Heart right ventricle (tissue), 16 donors: ENCODE results near the gene RGS18. TPM values are rescaled to one million over a fixed set of nuclear protein-coding genes. Genes with fewer than 3 reads are reported as not detected.
A peak's percentile ranks its signal among the peaks of the same experiment; 100 is the strongest.

Source experiments
- ATAC-seq, 8 donors: fragments of 200-7000 bp; cut with Tn5 transposase; one replicate each; pipeline ENCODE4 v1.9.1; 2020; ENCODE audit warnings: mild to moderate bottlenecking in 8 of 8, moderate library complexity in 8 of 8, moderate number of reproducible peaks in 1 of 8
- DNase-seq, 2 donors: peaks; one replicate each; pipeline ENCODE4 v3.0.0-alpha.2; 2020
- H3K27ac ChIP-seq, 10 donors: fragments of 200-600 bp; sonication (generic) in 2 of 10; one replicate each; pipeline versions ENCODE4 v1.5.0 to v1.8.0; 2020 to 2022; ENCODE audit warnings: mild to moderate bottlenecking in 3 of 10
- H3K27me3 ChIP-seq, 7 donors: fragments of 200-600 bp; one replicate each; pipeline ENCODE4 v1.8.0; 2021 to 2022; ENCODE audit warnings: mild to moderate bottlenecking in 2 of 7
- H3K36me3 ChIP-seq, 9 donors: fragments of 200-600 bp; sonication (generic) in 1 of 9; one replicate each; pipeline versions ENCODE4 v1.5.0 to v1.8.0; 2020 to 2022; ENCODE audit warnings: mild to moderate bottlenecking in 2 of 9
- H3K4me1 ChIP-seq, 9 donors: fragments of 200-600 bp; sonication (generic) in 1 of 9; one replicate each; pipeline versions ENCODE4 v1.5.0 to v1.8.0; 2020 to 2022; ENCODE audit warnings: mild to moderate bottlenecking in 4 of 9
- H3K4me3 ChIP-seq, 10 donors: fragments of 200-600 bp; sonication (generic) in 2 of 10; one replicate each; pipeline versions ENCODE4 v1.5.0 to v1.8.0; 2020 to 2022; ENCODE audit warnings: mild to moderate bottlenecking in 7 of 10, moderate library complexity in 2 of 10
- H3K9me3 ChIP-seq, 11 donors: fragments of 200-600 bp in 10 of 11; sonication (generic) in 2 of 11; one replicate each; pipeline versions ENCODE4 v1.5.0 to v1.8.0; 2013 to 2022; ENCODE audit warnings: mild to moderate bottlenecking in 2 of 11, control low read depth in 1 of 11, moderate library complexity in 1 of 11
- CTCF ChIP-seq, 9 donors: fragments of 200-600 bp; sonication (generic) in 2 of 9; IDR thresholded peaks; one replicate each; pipeline versions ENCODE4 v1.5.0 to v1.8.0; 2021 to 2022; ENCODE audit warnings: antibody characterized with exemption in 9 of 9, mild to moderate bottlenecking in 5 of 9, moderate library complexity in 1 of 9
- WGBS, 2 donors: extraction: QIAGEN DNeasy Blood & Tissue Kit; methylation state at CpG; one replicate each; pipeline ENCODE4 v1.1.7; 2013; ENCODE audit warnings: inconsistent platforms in 1 of 2; 5-methylcytosine and 5-hydroxymethylcytosine counted together
- intact Hi-C, 10 donors: fragments of 100-400 bp; cut with DNase I; formaldehyde crosslinking; loops; one replicate each; pipeline versions ENCODE4 v1.11.1 to v1.14.2; 2022
- polyA plus RNA-seq, 2 donors: library from polyadenylated mRNA; stranded (reverse); fragments of 200-250 nt; gene quantifications; one replicate each; pipeline ENCODE4 v1.2.3, GENCODE V29; 2013
- total RNA-seq, 10 donors: library from RNA; stranded (reverse); fragmentation: NEBNext Ultra II Directional in 3 of 10; extraction: Animal tissue kit (Norgen Biotek cat#: 25700) in 3 of 10; gene quantifications; one replicate each; pipeline versions ENCODE4 v1.2.1 to v1.2.4, GENCODE V29; 2021 to 2023
- donor health status: Arrhythmogenic right ventricular cardiomyopathy.
- donor health status: ischemic (EF 13 %, LVEDD 7.1; RV severe dilation, severe dysfunction).
- donor health status: healthy with polysubstance abuse.
- donor health status: DM: no; HTN: yes; CAD: no.
- donor health status: DM: no; HTN: no; CAD: no.
- donor health status: ischemic (EF 25% LVEDD 6.9; RV normal size, moderate dysfunction).
- donor health status: ischemic (EF 25% LVEDD 5.7; RV mildly dilated, moderate dysfunction).
- donor health status: healthy.
- donor health status: DM: yes; HTN: yes; CAD: no.
- donor health status: Ischemic cardiomyopathy.
- donor health status: ischemic (EF 35%, LVEDD 5.7; RV mildly dilated, moderate dysfunction).
- donor health status: nonischemic (EF 11% LVEDD 7.7; RV severe dilation, severe dysfunction).
- donor health status: DM: yes; HTN: yes; CAD: no.
- donor health status: PGD.
- donor health status: ischemic (EF 29% LVEDD 5.4; RV normal size, mild dysfunction).
- donor health status: nonischemic (EF 23%, LVEDD 6.1; RV moderate dilation, normal function).

RGS18 gene
- total and polyA plus RNA-seq, 12 donors = 0.34 to 3.6 (median 0.65) TPM

- DNase-seq = no peak
- no peak for TF ChIP-seq CTCF (IDR thresholded peaks at IDR 0.05)
- Histone ChIP-seq H3K4me1 (peaks cover 0 to 11% (median 0%) of the 10 kb centered on the region in 9 donors), H3K27ac (peak overlapping the region in 1 of 10 donors; percentile 86), H3K36me3 (no peaks in the 10 kb centered on the region), H3K4me3 (no peak overlapping the region), H3K9me3 (no peaks in the 10 kb centered on the region), H3K27me3 (no peaks in the 10 kb centered on the region)
- no peak for ATAC-seq
- intact Hi-C loops = no loop called here
These were observed 1.2 kb upstream of the RGS18 start for GRCh38 chr1:192157067-192157466.

- DNase-seq = no peak
- no peak for TF ChIP-seq CTCF (IDR thresholded peaks at IDR 0.05)
- no peaks in the 10 kb centered on the region for H3K27me3 ChIP-seq
- intact Hi-C loops = no loop called here
- H3K36me3 ChIP-seq = no peaks in the 10 kb centered on the region
- peaks cover 0 to 11% (median 0%) of the 10 kb centered on the region in 9 donors for H3K4me1 ChIP-seq
- ATAC-seq = no peak
- 62 to 71% methylated on average over 4 of the region's 4 CpGs for WGBS, 2 donors
- peak overlapping the region in 4 of 10 donors; percentile 3 to 49 (median 10) for H3K4me3 ChIP-seq
- H3K9me3 ChIP-seq = peaks cover 0 to 6% (median 0%) of the 10 kb centered on the region in 11 donors
- H3K27ac ChIP-seq = peak overlapping the region in 2 of 10 donors; percentile 8 to 86
These were observed 752 bp downstream of the RGS18 start for GRCh38 chr1:192159014-192159413.

GRCh38 chr1:192159781-192160180 is 1.5 kb downstream of the RGS18 start:
- peak overlapping the region in 1 of 10 donors; percentile 86 for H3K27ac ChIP-seq
- no peaks in the 10 kb centered on the region for H3K27me3 ChIP-seq
- intact Hi-C loops = no loop called here
- WGBS, 2 donors = 62 to 68% methylated on average over 2 of the region's 2 CpGs
- peaks cover 0 to 13% (median 0%) of the 10 kb centered on the region in 11 donors for H3K9me3 ChIP-seq
- no peaks in the 10 kb centered on the region for H3K36me3 ChIP-seq
- ATAC-seq (no peak), DNase-seq (no peak)
- H3K4me3 ChIP-seq = peak overlapping the region in 4 of 10 donors; percentile 3 to 49 (median 6)
- no peak for TF ChIP-seq CTCF (IDR thresholded peaks at IDR 0.05)
- H3K4me1 ChIP-seq = peaks cover 0 to 11% (median 0%) of the 10 kb centered on the region in 9 donors

- intact Hi-C loops = no loop called here
- DNase-seq (no peak), ATAC-seq (no peak)
- Histone ChIP-seq H3K4me3 (peak overlapping the region in 1 of 10 donors; percentile 49), H3K4me1 (peaks cover 0 to 7% (median 0%) of the 10 kb centered on the region in 9 donors), H3K27me3 (no peaks in the 10 kb centered on the region), H3K27ac (peak overlapping the region in 1 of 10 donors; percentile 86), H3K9me3 (peaks cover 0 to 17% (median 2%) of the 10 kb centered on the region in 11 donors), H3K36me3 (no peaks in the 10 kb centered on the region)
- 78 to 88% methylated on average over 1 of the region's 1 CpG for WGBS, 2 donors
- no peak for TF ChIP-seq CTCF (IDR thresholded peaks at IDR 0.05)
These were observed 1.9 kb downstream of the RGS18 start for GRCh38 chr1:192160196-192160595.
